Measurements from ENCODE around the gene TMEM117.

The TMEM117 gene

DNA sequence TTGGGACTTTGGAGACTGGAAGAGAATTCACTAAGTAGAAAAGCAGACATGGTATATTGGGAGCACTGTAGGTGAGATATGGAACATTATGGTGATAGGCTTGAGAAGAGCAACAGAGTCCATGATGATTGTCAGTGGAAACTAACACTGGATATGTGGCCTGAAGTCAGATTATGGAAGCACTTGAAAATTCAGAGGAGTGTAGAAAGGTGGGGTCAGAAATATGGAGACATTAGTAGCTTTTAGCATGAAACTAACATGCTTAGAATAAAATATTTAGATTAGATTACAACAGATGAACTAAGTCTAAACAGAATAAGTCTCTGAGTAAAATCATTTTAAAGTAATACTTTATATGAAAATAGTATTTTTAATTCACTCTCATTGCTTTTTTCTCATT lies 499.1 kb downstream of the TMEM117 start:
- Histone ChIP-seq H3K27me3 (ENCODE audit: control insufficient read depth in 1 of 2, insufficient read depth in 2 of 2, low read length in 2 of 2) (no peaks in the 10 kb centered on the region), H3K4me1 (ENCODE audit: insufficient read depth, low read length) (peaks cover 5% of the 10 kb centered on the region)

DNA sequence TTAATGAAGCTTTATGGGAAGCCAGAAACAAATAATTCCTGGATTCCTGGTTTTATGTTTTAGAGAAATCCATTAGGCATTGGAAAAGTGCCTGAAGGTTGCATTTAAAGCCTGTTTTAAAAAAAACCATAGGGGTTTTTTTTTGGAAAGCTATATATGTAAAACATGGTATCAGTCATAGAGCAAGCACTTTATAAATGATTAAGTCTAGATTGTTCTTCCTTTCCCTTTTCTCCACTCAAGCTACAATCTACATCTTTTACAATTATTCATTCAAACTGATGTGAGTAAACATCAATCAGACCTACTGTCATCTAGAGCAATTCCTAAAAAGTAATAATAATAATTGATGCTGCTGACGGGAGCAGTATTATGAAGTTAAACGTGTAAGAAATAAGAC lies 500.7 kb downstream of the TMEM117 start:
- Histone ChIP-seq H3K36me3 (ENCODE audit: insufficient read depth, low read length) (no peaks in the 10 kb centered on the region), H3K27ac (ENCODE audit: low read depth, low read length) (no peak overlapping the region), H3K4me1 (ENCODE audit: insufficient read depth, low read length) (peaks cover 10% of the 10 kb centered on the region), H3K9me3 (ENCODE audit: low read length) (no peaks in the 10 kb centered on the region), H3K4me3 (ENCODE audit: low read depth in 1 of 2, low read length in 2 of 2) (no peak overlapping the region), H3K27me3 (ENCODE audit: control insufficient read depth in 1 of 2, insufficient read depth in 2 of 2, low read length in 2 of 2) (no peaks in the 10 kb centered on the region), H3K9ac (ENCODE audit: low read length) (no peak overlapping the region)

More for the DNA sequence above, 499.1 kb downstream of the TMEM117 start:
- Histone ChIP-seq H3K4me3 (ENCODE audit: low read depth in 1 of 2, low read length in 2 of 2) (no peak overlapping the region), H3K9me3 (ENCODE audit: low read length) (no peaks in the 10 kb centered on the region), H3K27ac (ENCODE audit: low read depth, low read length) (no peak overlapping the region), H3K36me3 (ENCODE audit: insufficient read depth, low read length) (no peaks in the 10 kb centered on the region), H3K9ac (ENCODE audit: low read length) (no peak overlapping the region)

DNA sequence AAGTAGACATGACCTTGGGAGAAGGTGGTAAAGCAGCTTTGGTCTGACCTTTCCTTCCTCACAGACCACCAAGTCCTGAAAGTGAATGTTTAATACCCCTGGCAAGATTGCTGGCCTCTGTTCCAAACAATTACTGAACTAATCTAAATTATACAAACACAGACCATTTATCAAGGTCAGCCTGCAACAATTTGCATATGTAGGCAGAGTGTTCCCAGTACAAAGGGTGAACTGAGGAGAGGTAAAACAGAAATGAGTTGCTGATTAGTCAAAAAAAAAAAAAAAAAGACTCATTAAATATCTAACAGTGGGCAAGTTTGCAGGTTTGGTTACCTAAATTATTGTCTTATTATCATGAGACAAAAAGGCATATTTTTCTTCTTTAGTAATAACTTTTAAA lies 506.5 kb downstream of the TMEM117 start:
- no peaks in the 10 kb centered on the region for H3K36me3 ChIP-seq (ENCODE audit: insufficient read depth, low read length)
- H3K9ac ChIP-seq (ENCODE audit: low read length), result no peak overlapping the region
- no peaks in the 10 kb centered on the region for H3K9me3 ChIP-seq (ENCODE audit: low read length)
- H3K27ac ChIP-seq (ENCODE audit: low read depth, low read length), result no peak overlapping the region
- peaks cover 19% of the 10 kb centered on the region for H3K4me1 ChIP-seq (ENCODE audit: insufficient read depth, low read length)
- no peaks in the 10 kb centered on the region for H3K27me3 ChIP-seq (ENCODE audit: control insufficient read depth in 1 of 2, insufficient read depth in 2 of 2, low read length in 2 of 2)
- H3K4me3 ChIP-seq (ENCODE audit: low read depth in 1 of 2, low read length in 2 of 2), result no peak overlapping the region

DNA sequence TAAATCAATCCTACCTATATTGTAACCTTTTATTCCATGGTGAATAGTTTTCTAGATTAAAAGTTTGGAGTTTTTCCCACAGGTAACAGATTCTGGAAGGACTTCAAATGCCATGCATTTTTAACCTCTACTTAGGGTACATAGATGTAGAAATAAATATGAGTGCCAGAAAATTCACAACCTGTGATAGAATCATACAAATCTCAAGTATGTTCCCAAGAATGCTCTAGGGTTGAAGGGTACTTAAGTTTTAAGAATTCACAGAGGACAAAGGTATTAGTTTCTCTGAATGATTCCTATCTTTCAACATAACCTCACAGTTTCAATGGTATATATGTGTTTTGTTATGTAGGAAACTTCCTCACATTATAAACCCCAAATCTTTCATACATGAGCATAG lies 511.3 kb downstream of the TMEM117 start:
- H3K27ac ChIP-seq (ENCODE audit: low read depth, low read length), result no peak overlapping the region
- H3K4me3 ChIP-seq (ENCODE audit: low read depth in 1 of 2, low read length in 2 of 2), result no peak overlapping the region
- no peaks in the 10 kb centered on the region for H3K36me3 ChIP-seq (ENCODE audit: insufficient read depth, low read length)
- no peaks in the 10 kb centered on the region for H3K27me3 ChIP-seq (ENCODE audit: control insufficient read depth in 1 of 2, insufficient read depth in 2 of 2, low read length in 2 of 2)
- no peak overlapping the region for H3K9ac ChIP-seq (ENCODE audit: low read length)
- no peaks in the 10 kb centered on the region for H3K9me3 ChIP-seq (ENCODE audit: low read length)
- H3K4me1 ChIP-seq (ENCODE audit: insufficient read depth, low read length), result peaks cover 9% of the 10 kb centered on the region

DNA sequence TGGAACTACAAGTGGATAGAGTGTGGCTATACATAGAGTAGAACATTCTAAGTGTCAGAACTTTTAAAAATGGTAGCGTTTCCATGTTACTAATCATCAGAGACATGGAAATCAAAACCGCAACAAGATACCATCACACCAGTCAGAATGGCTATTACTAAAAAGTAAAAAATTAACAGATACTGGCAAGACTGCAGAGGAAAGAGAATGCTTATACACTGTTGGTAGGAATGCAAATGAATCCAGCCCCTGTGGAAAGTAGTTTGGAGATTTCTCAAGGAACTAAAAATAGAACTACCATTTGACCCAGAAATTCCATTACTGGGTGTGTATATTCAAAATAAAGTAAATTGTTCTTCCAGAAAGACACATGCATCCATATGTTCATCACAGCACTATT lies 521.6 kb downstream of the TMEM117 start:
- Histone ChIP-seq H3K27ac (ENCODE audit: low read depth, low read length) (no peak overlapping the region), H3K9me3 (ENCODE audit: low read length) (no peaks in the 10 kb centered on the region), H3K4me3 (ENCODE audit: low read depth in 1 of 2, low read length in 2 of 2) (no peak overlapping the region), H3K9ac (ENCODE audit: low read length) (no peak overlapping the region), H3K36me3 (ENCODE audit: insufficient read depth, low read length) (no peaks in the 10 kb centered on the region), H3K4me1 (ENCODE audit: insufficient read depth, low read length) (no peaks in the 10 kb centered on the region), H3K27me3 (ENCODE audit: control insufficient read depth in 1 of 2, insufficient read depth in 2 of 2, low read length in 2 of 2) (no peaks in the 10 kb centered on the region)

DNA sequence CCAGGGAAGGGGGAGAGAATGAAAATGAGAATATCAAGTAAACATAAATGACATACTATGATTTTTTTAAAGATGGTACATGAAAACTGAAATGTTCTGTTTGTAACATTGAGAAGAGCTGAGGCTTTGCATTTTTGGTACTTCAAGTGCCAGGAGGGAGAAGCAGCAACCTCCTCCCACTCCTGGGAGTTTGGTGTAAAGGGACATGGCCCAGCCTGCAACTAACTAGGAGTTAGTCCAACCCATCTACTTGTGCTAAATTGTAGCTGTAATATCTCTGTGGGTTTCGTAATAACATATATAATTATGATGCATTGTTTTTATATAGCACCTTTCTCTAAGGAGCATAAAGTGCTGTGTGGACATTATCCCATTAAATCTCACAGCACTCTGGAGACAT lies 522.8 kb downstream of the TMEM117 start:
- Histone ChIP-seq H3K9ac (ENCODE audit: low read length) (no peak overlapping the region), H3K36me3 (ENCODE audit: insufficient read depth, low read length) (no peaks in the 10 kb centered on the region), H3K4me3 (ENCODE audit: low read depth in 1 of 2, low read length in 2 of 2) (no peak overlapping the region), H3K27ac (ENCODE audit: low read depth, low read length) (no peak overlapping the region), H3K9me3 (ENCODE audit: low read length) (no peaks in the 10 kb centered on the region), H3K27me3 (ENCODE audit: control insufficient read depth in 1 of 2, insufficient read depth in 2 of 2, low read length in 2 of 2) (no peaks in the 10 kb centered on the region), H3K4me1 (ENCODE audit: insufficient read depth, low read length) (no peaks in the 10 kb centered on the region)

DNA sequence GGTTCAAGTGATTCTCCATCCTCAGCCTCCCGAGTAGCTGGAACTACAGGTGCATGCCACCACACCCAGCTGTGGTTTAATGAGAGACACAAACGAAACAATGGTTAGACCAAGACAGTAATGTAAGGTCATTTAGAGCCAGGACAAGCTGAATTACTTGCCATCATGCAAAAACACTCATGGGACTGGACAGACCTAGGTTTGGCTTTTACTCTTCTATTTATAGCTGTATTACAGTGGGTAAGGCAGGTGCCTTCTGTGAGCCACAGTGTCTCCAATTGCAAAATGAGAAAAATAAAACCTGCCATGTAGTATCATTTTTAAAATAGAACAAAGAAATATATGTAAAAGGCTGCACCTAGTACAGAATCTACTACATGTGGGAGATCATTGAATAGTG lies 527.1 kb downstream of the TMEM117 start:
- H3K36me3 ChIP-seq (ENCODE audit: insufficient read depth, low read length), result no peaks in the 10 kb centered on the region
- no peaks in the 10 kb centered on the region for H3K9me3 ChIP-seq (ENCODE audit: low read length)
- H3K9ac ChIP-seq (ENCODE audit: low read length), result no peak overlapping the region
- no peak overlapping the region for H3K27ac ChIP-seq (ENCODE audit: low read depth, low read length)
- H3K4me3 ChIP-seq (ENCODE audit: low read depth in 1 of 2, low read length in 2 of 2), result no peak overlapping the region
- no peaks in the 10 kb centered on the region for H3K27me3 ChIP-seq (ENCODE audit: control insufficient read depth in 1 of 2, insufficient read depth in 2 of 2, low read length in 2 of 2)
- H3K4me1 ChIP-seq (ENCODE audit: insufficient read depth, low read length), result no peaks in the 10 kb centered on the region

DNA sequence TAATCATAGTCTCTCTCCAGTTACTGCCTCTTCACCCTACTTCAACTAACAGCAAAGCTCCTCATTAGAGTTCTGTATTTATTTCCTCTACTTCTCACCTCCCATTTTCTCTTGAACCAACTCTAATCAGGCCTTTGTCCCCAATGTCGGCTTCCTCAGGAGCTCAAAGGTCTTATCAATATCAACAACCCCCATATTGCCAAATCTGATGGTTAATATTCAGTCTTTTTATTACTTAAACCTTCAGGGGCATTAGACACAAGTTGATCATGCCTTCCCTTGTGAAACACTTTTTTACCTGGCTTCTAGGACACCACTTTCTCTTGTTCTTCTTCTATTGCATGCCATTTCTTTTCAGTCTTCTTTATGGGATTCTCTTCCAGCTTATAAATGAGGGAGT lies 531.3 kb downstream of the TMEM117 start:
- H3K27me3 ChIP-seq (ENCODE audit: control insufficient read depth in 1 of 2, insufficient read depth in 2 of 2, low read length in 2 of 2), result no peaks in the 10 kb centered on the region
- no peaks in the 10 kb centered on the region for H3K9me3 ChIP-seq (ENCODE audit: low read length)
- no peak overlapping the region for H3K9ac ChIP-seq (ENCODE audit: low read length)
- no peaks in the 10 kb centered on the region for H3K36me3 ChIP-seq (ENCODE audit: insufficient read depth, low read length)
- H3K4me1 ChIP-seq (ENCODE audit: insufficient read depth, low read length), result no peaks in the 10 kb centered on the region
- no peak overlapping the region for H3K4me3 ChIP-seq (ENCODE audit: low read depth in 1 of 2, low read length in 2 of 2)
- no peak overlapping the region for H3K27ac ChIP-seq (ENCODE audit: low read depth, low read length)

DNA sequence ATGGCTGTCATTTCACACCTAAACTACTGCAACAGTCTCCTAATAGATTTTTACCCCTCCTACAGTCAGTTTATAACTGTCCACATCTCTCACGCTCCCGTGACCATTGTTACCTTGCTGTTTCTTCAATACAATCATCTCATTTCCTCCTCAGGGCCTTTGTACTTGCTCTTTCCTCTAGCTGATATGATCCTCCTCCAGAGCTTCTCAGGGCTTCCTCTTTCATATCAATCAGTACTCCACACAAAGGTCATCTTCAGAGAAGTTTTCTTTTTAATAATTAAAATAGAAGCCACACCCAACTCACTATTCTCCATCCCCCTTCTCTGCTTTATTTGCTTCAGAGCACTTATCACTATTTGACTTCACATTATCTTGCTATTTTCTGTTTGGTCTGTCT lies 532.0 kb downstream of the TMEM117 start:
- Histone ChIP-seq H3K27ac (ENCODE audit: low read depth, low read length) (no peak overlapping the region), H3K9me3 (ENCODE audit: low read length) (no peaks in the 10 kb centered on the region), H3K4me1 (ENCODE audit: insufficient read depth, low read length) (no peaks in the 10 kb centered on the region), H3K36me3 (ENCODE audit: insufficient read depth, low read length) (no peaks in the 10 kb centered on the region), H3K9ac (ENCODE audit: low read length) (no peak overlapping the region), H3K27me3 (ENCODE audit: control insufficient read depth in 1 of 2, insufficient read depth in 2 of 2, low read length in 2 of 2) (no peaks in the 10 kb centered on the region), H3K4me3 (ENCODE audit: low read depth in 1 of 2, low read length in 2 of 2) (no peak overlapping the region)

DNA sequence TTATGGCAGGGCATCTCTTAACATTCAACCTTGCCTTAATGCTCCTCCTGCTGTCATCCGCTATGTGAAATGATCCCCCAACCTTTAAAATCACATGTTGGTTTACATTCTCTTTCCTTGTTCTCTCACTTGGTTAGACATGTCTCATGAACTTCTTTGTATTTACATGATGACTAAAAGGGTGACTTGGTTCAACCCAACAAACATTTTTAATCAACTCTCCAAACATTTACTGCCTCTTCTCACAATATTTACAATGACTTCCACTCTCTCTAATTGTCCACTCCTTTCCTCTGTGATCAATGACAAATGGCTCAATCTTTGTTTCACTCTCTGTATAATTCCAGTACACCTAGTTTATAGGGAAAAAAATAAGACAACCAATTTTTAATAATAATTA lies 534.1 kb downstream of the TMEM117 start:
- H3K27ac ChIP-seq (ENCODE audit: low read depth, low read length), result no peak overlapping the region
- H3K36me3 ChIP-seq (ENCODE audit: insufficient read depth, low read length), result no peaks in the 10 kb centered on the region
- no peaks in the 10 kb centered on the region for H3K4me1 ChIP-seq (ENCODE audit: insufficient read depth, low read length)
- no peak overlapping the region for H3K9ac ChIP-seq (ENCODE audit: low read length)
- no peak overlapping the region for H3K4me3 ChIP-seq (ENCODE audit: low read depth in 1 of 2, low read length in 2 of 2)
- H3K9me3 ChIP-seq (ENCODE audit: low read length), result no peaks in the 10 kb centered on the region
- no peaks in the 10 kb centered on the region for H3K27me3 ChIP-seq (ENCODE audit: control insufficient read depth in 1 of 2, insufficient read depth in 2 of 2, low read length in 2 of 2)

DNA sequence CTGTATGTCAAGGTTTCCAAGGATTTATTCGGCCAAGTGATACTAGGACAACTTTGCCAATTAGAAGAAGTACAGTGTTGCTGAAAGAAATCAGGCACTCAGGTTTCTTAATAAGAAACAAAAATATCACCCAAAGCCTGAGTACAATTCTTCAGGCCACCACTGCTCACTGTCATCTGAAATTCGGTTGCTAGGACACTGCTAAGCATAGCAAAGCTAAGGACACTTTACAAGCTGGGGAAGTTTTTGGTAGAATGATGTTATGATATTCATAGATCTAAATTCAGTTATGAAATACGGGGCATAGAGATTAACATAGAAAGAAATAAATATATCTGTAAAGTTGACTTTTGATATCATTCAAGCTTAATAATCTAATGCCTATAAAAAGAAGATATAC lies 535.1 kb downstream of the TMEM117 start:
- no peaks in the 10 kb centered on the region for H3K36me3 ChIP-seq (ENCODE audit: insufficient read depth, low read length)
- no peak overlapping the region for H3K4me3 ChIP-seq (ENCODE audit: low read depth in 1 of 2, low read length in 2 of 2)
- no peaks in the 10 kb centered on the region for H3K4me1 ChIP-seq (ENCODE audit: insufficient read depth, low read length)
- H3K9me3 ChIP-seq (ENCODE audit: low read length), result no peaks in the 10 kb centered on the region
- H3K9ac ChIP-seq (ENCODE audit: low read length), result no peak overlapping the region
- no peak overlapping the region for H3K27ac ChIP-seq (ENCODE audit: low read depth, low read length)
- H3K27me3 ChIP-seq (ENCODE audit: control insufficient read depth in 1 of 2, insufficient read depth in 2 of 2, low read length in 2 of 2), result no peaks in the 10 kb centered on the region

DNA sequence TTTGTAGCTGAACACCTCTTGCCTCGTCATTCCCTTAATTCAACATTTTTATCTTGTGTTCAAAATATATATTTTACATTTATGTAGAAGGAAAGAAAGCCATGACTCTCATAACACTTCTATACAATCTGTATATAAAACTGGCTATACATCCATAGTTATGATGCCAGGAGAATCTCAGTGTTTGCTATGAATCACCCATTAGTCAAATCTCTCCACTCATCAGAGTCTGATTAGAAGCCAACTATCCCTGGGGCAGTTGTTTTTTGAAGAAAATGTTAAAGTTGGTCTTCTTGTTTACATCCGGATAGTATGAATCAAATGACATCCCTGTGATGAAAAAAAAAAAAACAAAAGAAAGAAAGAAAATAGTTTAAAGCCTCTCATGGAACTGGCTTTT lies 536.4 kb downstream of the TMEM117 start:
- Histone ChIP-seq H3K4me3 (ENCODE audit: low read depth in 1 of 2, low read length in 2 of 2) (no peak overlapping the region), H3K9ac (ENCODE audit: low read length) (no peak overlapping the region), H3K4me1 (ENCODE audit: insufficient read depth, low read length) (no peaks in the 10 kb centered on the region), H3K9me3 (ENCODE audit: low read length) (no peaks in the 10 kb centered on the region), H3K27ac (ENCODE audit: low read depth, low read length) (no peak overlapping the region), H3K36me3 (ENCODE audit: insufficient read depth, low read length) (no peaks in the 10 kb centered on the region), H3K27me3 (ENCODE audit: control insufficient read depth in 1 of 2, insufficient read depth in 2 of 2, low read length in 2 of 2) (no peaks in the 10 kb centered on the region)
